Measurements from ENCODE around the gene CACNA1E. TPM values are rescaled to one million over a fixed set of nuclear protein-coding genes. Genes with fewer than 3 reads are reported as not detected.

CACNA1E gene
- total RNA-seq, 1 experiment from 2014 or later: 0.46 TPM

DNA sequence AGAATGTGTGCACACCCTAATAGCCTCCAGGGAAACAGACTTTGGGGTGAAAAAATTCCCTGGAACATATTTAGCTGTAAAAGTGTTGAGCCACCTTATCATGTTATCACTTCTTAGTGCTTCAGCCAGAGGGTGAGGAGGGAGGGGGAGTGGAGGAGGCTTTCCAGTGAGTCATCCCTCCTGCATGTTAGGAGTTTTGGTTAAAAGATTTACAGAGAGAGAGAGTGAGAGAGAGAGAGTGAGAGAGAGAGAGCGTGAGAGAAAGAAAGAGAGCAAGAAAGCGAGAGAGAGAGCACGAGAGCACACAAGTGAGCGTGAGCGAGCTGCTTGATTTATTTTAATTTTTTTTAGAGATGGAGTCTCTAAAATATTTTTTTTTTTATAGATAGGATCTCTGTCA lies 13.5 kb upstream of the CACNA1E start:
- TF ChIP-seq CTCF (conservative IDR thresholded peaks at IDR 0.05): no peak
- Mint-ChIP-seq H3K4me1 (peaks cover 5 to 6% of the 10 kb centered on the region in 2 experiments; a peak in 3 of 4 replicates), H3K36me3 (ENCODE audit: insufficient read depth in 1 of 3, low read depth in 3 of 3) (no peaks in the 10 kb centered on the region), H3K4me3 (no peak overlapping the region), H3K27ac (peak overlapping the region in 1 of 3 experiments; percentile 25; a peak in 1 of 7 replicates), H3K9me3 (no peaks in the 10 kb centered on the region; a peak in 3 of 5 replicates), H3K27me3 (ENCODE audit: low read depth) (peaks cover 10% of the 10 kb centered on the region)
- no peak overlapping the region for H2BK5ac ChIP-seq (ENCODE audit: insufficient read length, low read length)
- H3K14ac ChIP-seq (ENCODE audit: insufficient read depth, low read length): no peak overlapping the region
- no peaks in the 10 kb centered on the region for H3K9me3 ChIP-seq (ENCODE audit: control insufficient read depth, low read depth, low read length)
- no peak overlapping the region for H3T11ph ChIP-seq (ENCODE audit: low read length)
- H3K4me2 ChIP-seq (ENCODE audit: insufficient read depth, insufficient read length, low read length): no peak overlapping the region
- no peak overlapping the region for H3K4ac ChIP-seq (ENCODE audit: low read depth, low read length)
- H4K20me1 ChIP-seq (ENCODE audit: control insufficient read depth, insufficient read depth, insufficient read length): no peaks in the 10 kb centered on the region
- H4K5ac ChIP-seq (ENCODE audit: insufficient read length, low read depth, low read length): no peak overlapping the region
- H3K4me1 ChIP-seq (ENCODE audit: insufficient read depth, low read length): no peaks in the 10 kb centered on the region
- H2BK20ac ChIP-seq (ENCODE audit: low read depth, low read length, poor library complexity, severe bottlenecking): no peak overlapping the region
- H2AK5ac ChIP-seq (ENCODE audit: insufficient read length, low read length): no peak overlapping the region
- no peaks in the 10 kb centered on the region for H3K79me2 ChIP-seq (ENCODE audit: insufficient read depth, low read length)
- H3K56ac ChIP-seq (ENCODE audit: insufficient read length, low read depth, low read length): no peak overlapping the region
- H3K27me3 ChIP-seq (ENCODE audit: insufficient read depth, low read length): no peaks in the 10 kb centered on the region
- no peaks in the 10 kb centered on the region for H3K23me2 ChIP-seq (ENCODE audit: insufficient read length, low read depth, low read length, poor library complexity, severe bottlenecking)
- H4K91ac ChIP-seq (ENCODE audit: insufficient read length, low read depth, low read length): no peak overlapping the region
- H3K9ac ChIP-seq (ENCODE audit: extremely low read depth, insufficient read length, low read length): no peak overlapping the region
- no CpG with 5 or more reads among the region's 5 CpGs for WGBS (ENCODE audit: extremely low coverage, insufficient read length, low lambda C conversion rate)
- H2AFZ ChIP-seq (ENCODE audit: low read length): no peak overlapping the region
- H2BK120ac ChIP-seq (ENCODE audit: low read depth, low read length, poor library complexity, severe bottlenecking): no peak overlapping the region
- H3K23ac ChIP-seq (ENCODE audit: insufficient read length, low read depth, low read length): no peak overlapping the region
- no peak overlapping the region for H2BK15ac ChIP-seq (ENCODE audit: low read depth, low read length)
- no peak overlapping the region for H4K8ac ChIP-seq (replicated peaks; ENCODE audit: insufficient read length, low read depth, low read length)
- DNase-seq: no peak
- H3K79me1 ChIP-seq (ENCODE audit: insufficient read depth, low read depth, low read length, poor library complexity, severe bottlenecking): no peaks in the 10 kb centered on the region
- no peak overlapping the region for H3K27ac ChIP-seq (ENCODE audit: insufficient read length, low read depth, low read length)
- no peak overlapping the region for H2BK12ac ChIP-seq (ENCODE audit: insufficient read length, low read depth, low read length)
- H3K18ac ChIP-seq (ENCODE audit: insufficient read length, low read depth, low read length): no peak overlapping the region
